ENCODE results near the gene SPCS2.

- TF ChIP-seq CTCF (IDR thresholded peaks at IDR 0.05; ENCODE audit: extremely low read depth in 1 of 2, insufficient read depth in 1 of 2, low read depth in 1 of 2, low read length in 2 of 2) = no peak
- no peak for TF ChIP-seq MAX (IDR thresholded peaks at IDR 0.05; ENCODE audit: insufficient read depth, insufficient read length)
- no peak for TF ChIP-seq POLR2A (IDR thresholded peaks at IDR 0.05; ENCODE audit: low read depth, low read length)
- no peak for TF ChIP-seq POLR2AphosphoS5 (IDR thresholded peaks at IDR 0.05; ENCODE audit: insufficient read depth, low read depth, low read length)
- no peak for TF ChIP-seq JUN (IDR thresholded peaks at IDR 0.05; ENCODE audit: borderline replicate concordance, insufficient read depth, insufficient read length, low read depth)
- no peak for TF ChIP-seq EZH2 (IDR thresholded peaks at IDR 0.05; ENCODE audit: borderline replicate concordance, low read depth, low read length, severe bottlenecking)
- TF ChIP-seq GATA2 (IDR thresholded peaks at IDR 0.05; ENCODE audit: insufficient read depth, insufficient read length, low read depth, low read length) = no peak
These were observed 74.5 kb downstream of the SPCS2 start for GRCh38 chr11:75023446-75024067.
